Activated T-helper 1 cell treated with anti-CD3 and anti-CD28 coated beads, Interleukin-12 subunit alpha, Interleukin-12 subunit beta, Interleukin-2, Interleukin-4 antibody, amounts not matched to agents 30 ng/mL and 10 ng/mL and 1 ng/mL, durations not matched to agents 14 hours and 24 hours and 36 hours (primary cell): ENCODE data around the gene LASP1. TPM values are rescaled to one million over a fixed set of nuclear protein-coding genes. Genes with fewer than 3 reads are reported as not detected.

ENCODE experiments used
- DNase-seq: peaks from one replicate; pipeline ENCODE4 v3.0.0; 2021; ENCODE audit warnings: low spot score
- H3K27ac Mint-ChIP-seq: one replicate; pipeline ENCODE4 v1.8.0; 2021; ENCODE audit warnings: mild to moderate bottlenecking, mixed read lengths
- H3K27me3 Mint-ChIP-seq: one replicate; pipeline ENCODE4 v1.8.0; 2022; ENCODE audit warnings: mild to moderate bottlenecking, moderate library complexity, mixed read lengths; ENCODE audit not compliant: insufficient read depth
- H3K36me3 Mint-ChIP-seq: one replicate; pipeline ENCODE4 v1.8.0; 2021; ENCODE audit warnings: low read depth, mixed read lengths
- H3K4me1 Mint-ChIP-seq: one replicate; pipeline ENCODE4 v1.8.0; 2021; ENCODE audit warnings: low read depth, mixed read lengths
- H3K4me3 Mint-ChIP-seq: one replicate; pipeline ENCODE4 v1.8.0; 2021; ENCODE audit warnings: mild to moderate bottlenecking, moderate library complexity, mixed read lengths
- H3K9me3 Mint-ChIP-seq: one replicate; pipeline ENCODE4 v1.8.0; 2021; ENCODE audit warnings: mixed read lengths
- intact Hi-C: fragments of 100-400 bp; cut with micrococcal nuclease; formaldehyde crosslinking; loops from one replicate; pipeline ENCODE4 v1.15.1; 2024
- total RNA-seq: library from RNA; stranded (reverse); gene quantifications from 2 replicates; pipeline ENCODE4 v1.2.3, GENCODE V29; 2022

The LASP1 gene, protein sequence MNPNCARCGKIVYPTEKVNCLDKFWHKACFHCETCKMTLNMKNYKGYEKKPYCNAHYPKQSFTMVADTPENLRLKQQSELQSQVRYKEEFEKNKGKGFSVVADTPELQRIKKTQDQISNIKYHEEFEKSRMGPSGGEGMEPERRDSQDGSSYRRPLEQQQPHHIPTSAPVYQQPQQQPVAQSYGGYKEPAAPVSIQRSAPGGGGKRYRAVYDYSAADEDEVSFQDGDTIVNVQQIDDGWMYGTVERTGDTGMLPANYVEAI
- total RNA-seq, result 133 and 135 TPM in 2 replicates

DNA sequence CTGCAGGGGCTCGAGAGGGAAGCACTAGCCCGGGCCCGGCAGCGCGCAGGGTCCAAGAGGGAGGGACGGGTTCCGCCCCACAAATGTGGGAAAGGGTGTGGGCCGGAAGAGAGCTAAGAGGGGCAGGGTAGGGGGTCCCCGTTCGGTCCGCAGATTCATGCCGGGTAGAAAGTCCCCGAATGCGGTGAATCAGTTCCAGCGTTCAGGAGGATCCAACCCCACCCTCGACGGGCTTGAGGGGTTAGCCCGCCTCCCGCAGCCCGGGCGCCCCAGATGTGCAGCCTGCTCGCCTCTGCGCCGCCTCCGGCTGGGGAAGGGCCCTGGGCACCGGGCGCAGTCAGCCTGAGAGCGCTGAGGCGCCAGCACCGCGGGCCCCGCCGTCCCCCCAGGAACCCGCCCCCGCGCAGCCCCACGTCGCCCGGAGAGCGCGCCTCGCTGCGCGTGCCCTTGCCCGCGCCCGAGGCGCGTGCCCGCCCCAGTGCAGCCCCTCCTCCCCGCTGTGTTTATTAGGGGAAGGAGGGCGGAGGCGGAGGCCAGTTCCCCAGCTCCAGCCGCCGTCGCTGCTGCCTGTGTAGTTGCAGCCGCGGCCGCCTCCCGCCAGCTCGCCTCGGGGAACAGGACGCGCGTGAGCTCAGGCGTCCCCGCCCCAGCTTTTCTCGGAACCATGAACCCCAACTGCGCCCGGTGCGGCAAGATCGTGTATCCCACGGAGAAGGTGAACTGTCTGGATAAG lies at the start of gene LASP1:
LASP1 (plus strand) TSS at position 533 of the 733 bp plus-strand sequence; CDS start at position 665, 132 bp downstream.
- peak; percentile 82 for DNase-seq
- peaks cover 6% of the 10 kb centered on the region for H3K36me3 Mint-ChIP-seq
- peaks cover 53% of the 10 kb centered on the region for H3K4me1 Mint-ChIP-seq
- H3K27ac Mint-ChIP-seq, result peak within 1 kb of the TSS; percentile 96
- intact Hi-C loops, result loop anchor here (1.0 to 10.0 kb wide), 9 partner anchors 16 to 535 kb away; partner anchors contain the start of genes FBXL20, FBXO47, PIP4K2B and RPL23
- H3K27me3 Mint-ChIP-seq, result no peaks in the 10 kb centered on the region
- no peaks in the 10 kb centered on the region for H3K9me3 Mint-ChIP-seq
- peak within 1 kb of the TSS; percentile 95 for H3K4me3 Mint-ChIP-seq

DNA sequence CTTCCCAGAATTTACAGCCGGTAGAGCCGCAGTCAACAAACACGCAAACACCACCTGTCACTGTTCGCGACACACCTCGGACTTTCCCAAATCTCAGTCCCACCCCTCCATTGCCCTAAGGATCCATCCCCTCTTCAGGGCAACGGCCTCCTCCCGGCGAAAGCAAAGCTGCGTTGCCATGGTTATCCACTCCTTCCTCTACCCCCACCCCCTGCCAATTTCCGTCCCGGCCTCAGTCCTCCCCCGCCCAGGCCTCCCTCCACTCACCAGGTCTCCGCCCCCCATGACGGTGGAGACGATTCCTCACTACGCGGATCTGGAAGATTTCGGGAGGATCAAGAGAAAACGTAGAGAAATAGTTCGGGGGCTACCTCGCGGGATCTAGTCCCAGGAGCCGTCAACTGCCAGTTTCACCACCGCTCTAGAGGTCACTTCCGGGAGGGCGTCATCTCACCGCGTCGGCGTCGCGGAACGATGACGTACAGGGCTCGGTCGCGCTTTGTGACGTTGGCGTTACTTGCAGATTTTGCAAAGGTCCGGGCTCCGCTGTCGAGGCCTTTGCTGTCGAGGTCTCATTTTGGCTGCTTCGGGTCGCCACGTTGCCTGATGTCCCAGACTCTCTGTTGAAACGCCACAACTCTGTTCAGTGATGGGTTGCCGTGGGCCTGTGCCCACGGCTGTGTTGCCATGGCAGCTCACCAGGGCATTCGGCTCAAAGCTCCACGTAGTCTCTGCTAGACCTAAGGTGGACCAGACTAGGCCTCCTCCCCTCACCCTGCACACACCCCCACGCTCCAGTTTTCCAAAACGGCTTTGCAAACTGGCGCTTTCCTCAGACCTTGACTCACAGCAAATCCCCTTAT lies 44.7 kb upstream of the LASP1 start, which contains the start of gene CWC25:
CWC25 (minus strand) TSS at position 423 of the 863 bp plus-strand sequence; CDS start at position 285, 138 bp downstream.
- no peaks in the 10 kb centered on the region for H3K9me3 Mint-ChIP-seq
- peak; percentile 97 for DNase-seq
- intact Hi-C loops, result loop anchor here (1.0 kb wide), 2 partner anchors 25 to 28 kb away; partner anchors contain the start of gene RPL23

DNA sequence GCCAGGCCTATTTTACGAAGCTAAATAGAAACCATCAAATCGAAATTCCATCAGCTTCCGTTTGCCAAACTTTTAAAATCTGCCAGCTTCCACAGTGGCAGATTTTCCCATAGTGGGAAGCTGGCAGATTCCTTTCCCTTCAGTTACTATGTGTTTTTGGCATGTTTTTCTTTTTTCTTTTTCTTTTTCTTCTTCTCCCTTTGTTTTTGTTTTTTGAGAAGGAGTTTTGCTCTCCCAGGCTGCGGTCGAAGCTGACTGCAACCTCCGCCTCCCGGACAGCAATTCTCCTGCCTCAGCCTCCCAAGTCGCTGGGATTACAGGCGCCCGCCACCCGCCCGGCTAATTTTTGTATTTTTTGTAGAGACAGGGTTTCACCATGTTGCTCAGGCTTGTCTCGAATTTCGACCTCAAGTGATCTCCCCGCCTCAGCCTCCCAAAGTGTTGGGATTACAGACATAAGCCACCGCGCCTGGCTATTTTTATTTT lies 44.1 kb upstream of the LASP1 start:
- Mint-ChIP-seq H3K27ac (peak overlapping the region; percentile 99), H3K27me3 (peaks cover 2% of the 10 kb centered on the region), H3K4me3 (peak overlapping the region; percentile 99), H3K4me1 (peaks cover 33% of the 10 kb centered on the region), H3K36me3 (peaks cover 8% of the 10 kb centered on the region), H3K9me3 (no peaks in the 10 kb centered on the region)
- intact Hi-C loops, result no loop called here
- DNase-seq, result no peak

More for the DNA sequence above, 44.7 kb upstream of the LASP1 start, which contains the start of gene CWC25:
- Mint-ChIP-seq H3K36me3 (peaks cover 15% of the 10 kb centered on the region), H3K4me1 (peaks cover 33% of the 10 kb centered on the region), H3K27ac (peak within 1 kb of the TSS; percentile 99), H3K4me3 (peak within 1 kb of the TSS; percentile 99), H3K27me3 (peaks cover 2% of the 10 kb centered on the region)

DNA sequence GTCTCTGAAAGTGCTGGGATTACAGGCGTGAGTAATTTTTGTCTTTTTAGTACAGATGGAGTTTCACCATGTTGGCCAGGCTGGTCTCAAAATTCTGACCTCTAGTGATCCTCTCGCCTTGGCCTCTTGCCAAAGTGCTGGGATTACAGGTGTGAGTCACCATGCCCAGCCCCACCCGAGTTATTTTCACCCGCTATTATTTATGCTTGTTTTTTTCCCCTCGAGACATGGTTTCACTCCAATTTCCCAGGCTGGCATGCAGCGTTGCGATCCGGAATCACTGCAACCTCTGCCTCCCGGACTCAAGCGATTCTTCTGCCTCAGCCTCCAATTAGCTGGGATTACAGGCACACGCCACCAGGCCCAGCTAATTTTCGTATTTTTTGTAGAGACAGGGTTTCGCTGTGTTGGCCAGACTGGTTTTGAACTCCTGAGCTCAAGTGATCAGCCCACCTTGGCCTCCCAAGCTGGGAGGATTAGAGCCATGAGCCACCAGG lies 25.5 kb upstream of the LASP1 start:
- H3K36me3 Mint-ChIP-seq, result peaks cover 21% of the 10 kb centered on the region
- DNase-seq, result no peak
- H3K27me3 Mint-ChIP-seq, result no peaks in the 10 kb centered on the region
- H3K9me3 Mint-ChIP-seq, result no peaks in the 10 kb centered on the region
- no peak overlapping the region for H3K4me3 Mint-ChIP-seq
- H3K27ac Mint-ChIP-seq, result no peak overlapping the region
- peaks cover 6% of the 10 kb centered on the region for H3K4me1 Mint-ChIP-seq
- intact Hi-C loops, result no loop called here

DNA sequence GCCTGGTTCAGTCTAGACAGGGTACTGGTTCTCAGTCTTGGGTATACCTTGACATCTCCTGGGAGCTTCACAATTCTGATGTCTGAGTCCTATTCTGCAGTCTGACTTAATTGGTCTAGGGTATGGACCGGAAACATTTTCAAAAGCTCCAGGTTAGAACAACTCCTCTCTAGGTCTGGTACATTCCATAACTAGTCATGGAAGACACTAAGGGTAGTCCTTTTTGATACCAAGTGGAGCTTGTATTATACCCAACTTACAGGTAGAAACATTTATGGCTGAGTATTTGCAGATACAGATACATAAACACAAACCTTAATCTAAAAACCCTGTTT lies 21.3 kb upstream of the LASP1 start:
- no peak for DNase-seq
- H3K9me3 Mint-ChIP-seq, result no peaks in the 10 kb centered on the region
- H3K27ac Mint-ChIP-seq, result peak overlapping the region; percentile 29
- H3K27me3 Mint-ChIP-seq, result no peaks in the 10 kb centered on the region
- H3K36me3 Mint-ChIP-seq, result peaks cover 61% of the 10 kb centered on the region
- peaks cover 33% of the 10 kb centered on the region for H3K4me1 Mint-ChIP-seq
- intact Hi-C loops, result no loop called here
- no peak overlapping the region for H3K4me3 Mint-ChIP-seq

DNA sequence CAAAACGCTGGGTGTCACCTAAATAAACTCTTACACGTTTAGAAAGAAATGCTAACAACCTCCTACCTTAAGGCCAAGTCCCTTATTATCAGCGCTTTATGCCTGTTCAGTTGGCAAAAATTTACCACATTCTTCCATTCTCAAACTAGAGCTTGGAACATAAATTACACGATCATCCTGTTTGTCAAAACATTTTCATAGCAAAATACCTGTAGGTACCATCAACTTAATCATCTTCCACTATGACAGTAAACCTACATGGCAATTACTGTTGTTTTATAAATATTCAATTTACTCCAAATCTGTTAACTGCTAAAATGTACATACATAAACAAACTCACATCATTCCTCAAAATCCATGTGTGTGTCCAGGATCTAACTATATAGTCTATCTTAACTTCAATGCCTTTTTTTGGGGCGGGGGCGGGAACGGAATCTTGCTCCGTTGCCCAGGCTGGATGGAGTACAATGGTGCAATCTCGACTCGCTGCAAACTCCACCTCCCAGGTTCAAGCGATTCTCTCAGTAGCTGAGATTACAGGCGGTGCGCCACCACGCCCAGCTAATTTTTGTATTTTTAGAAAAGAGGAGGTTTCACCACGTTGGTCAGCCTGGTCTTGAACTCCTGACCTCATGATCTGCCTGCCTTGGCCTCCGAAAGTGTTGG lies 20.8 kb upstream of the LASP1 start:
- peaks cover 38% of the 10 kb centered on the region for H3K4me1 Mint-ChIP-seq
- intact Hi-C loops, result no loop called here
- peak overlapping the region; percentile 51 for H3K4me3 Mint-ChIP-seq
- peak overlapping the region; percentile 40 for H3K27ac Mint-ChIP-seq
- H3K27me3 Mint-ChIP-seq, result no peaks in the 10 kb centered on the region
- no peaks in the 10 kb centered on the region for H3K9me3 Mint-ChIP-seq
- peaks cover 65% of the 10 kb centered on the region for H3K36me3 Mint-ChIP-seq
- DNase-seq, result no peak

DNA sequence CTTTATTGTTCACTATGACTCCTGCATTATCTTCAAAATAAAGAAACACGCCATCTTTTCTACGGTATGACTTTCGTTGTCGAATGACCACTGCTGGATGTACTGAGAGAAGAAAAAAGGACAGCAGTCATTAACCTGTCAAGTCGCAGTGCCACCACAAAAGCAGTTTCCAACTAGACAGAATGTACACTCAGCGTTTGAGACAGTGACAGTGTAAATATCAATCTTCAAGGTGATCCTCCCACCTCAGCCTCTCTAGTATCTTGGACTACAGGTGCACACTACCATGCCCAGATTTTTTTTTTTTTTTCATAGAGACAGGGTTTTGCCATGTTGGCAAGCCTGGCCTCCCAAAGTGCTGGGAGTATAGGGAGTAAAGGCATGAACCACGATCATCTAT lies 19.5 kb upstream of the LASP1 start:
- no peaks in the 10 kb centered on the region for H3K9me3 Mint-ChIP-seq
- H3K4me1 Mint-ChIP-seq, result peaks cover 44% of the 10 kb centered on the region
- no peaks in the 10 kb centered on the region for H3K27me3 Mint-ChIP-seq
- intact Hi-C loops, result loop anchor here (5.0 kb wide), 3 partner anchors 117 to 347 kb away; partner anchors contain the start of genes CACNB1 and FBXO47
- H3K27ac Mint-ChIP-seq, result peak overlapping the region; percentile 52
- no peak for DNase-seq
- peaks cover 65% of the 10 kb centered on the region for H3K36me3 Mint-ChIP-seq
- peak overlapping the region; percentile 99 for H3K4me3 Mint-ChIP-seq

DNA sequence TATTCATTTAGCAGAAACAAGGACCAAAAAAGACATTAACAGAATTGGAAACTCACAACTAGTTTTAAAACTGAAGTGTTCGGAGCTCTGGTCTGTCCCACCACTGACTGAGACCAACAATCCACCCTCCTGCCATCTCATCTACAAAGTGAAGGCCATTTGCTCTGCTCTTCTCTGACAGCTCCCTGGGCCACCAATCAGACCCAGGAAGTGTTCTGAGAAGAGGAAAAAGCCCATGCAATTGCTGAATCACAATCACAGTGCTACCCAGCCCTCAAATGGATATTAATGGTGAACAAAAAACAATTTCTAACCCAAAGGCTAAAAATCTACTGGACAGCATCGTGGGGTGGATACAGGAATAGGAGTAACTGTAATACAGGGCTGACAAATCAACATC lies 18.4 kb upstream of the LASP1 start:
- H3K4me1 Mint-ChIP-seq, result peaks cover 44% of the 10 kb centered on the region
- DNase-seq, result no peak
- H3K27ac Mint-ChIP-seq, result peak overlapping the region; percentile 70
- intact Hi-C loops, result loop anchor here (5.0 kb wide), 3 partner anchors 116 to 346 kb away; partner anchors contain the start of genes CACNB1 and FBXO47
- no peaks in the 10 kb centered on the region for H3K27me3 Mint-ChIP-seq
- peaks cover 64% of the 10 kb centered on the region for H3K36me3 Mint-ChIP-seq
- H3K4me3 Mint-ChIP-seq, result peak overlapping the region; percentile 99
- H3K9me3 Mint-ChIP-seq, result no peaks in the 10 kb centered on the region

DNA sequence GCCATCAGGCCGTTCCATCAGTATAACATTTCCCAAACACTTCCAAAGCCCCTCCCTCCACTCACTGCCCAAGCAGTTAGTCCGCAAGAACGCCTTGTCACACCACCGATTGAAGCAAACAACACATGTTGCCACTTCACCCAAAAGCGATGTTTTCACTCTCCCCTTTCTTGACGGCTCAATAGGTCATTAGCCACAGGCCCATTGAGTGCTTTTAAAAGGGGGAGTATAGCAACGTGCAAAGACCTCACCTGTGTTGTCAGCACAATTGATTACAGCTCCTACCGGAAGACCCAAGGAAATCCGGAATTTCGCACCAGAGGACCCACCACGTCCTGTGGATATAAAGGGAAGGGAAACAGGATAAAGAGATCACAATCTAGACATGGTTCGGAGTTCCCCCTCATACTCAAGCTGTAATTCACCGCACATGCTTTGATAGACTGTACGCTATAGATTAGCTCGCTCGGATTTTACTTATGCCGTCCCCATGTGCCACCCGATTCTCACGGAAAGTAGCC lies 17.0 kb upstream of the LASP1 start:
- H3K27ac Mint-ChIP-seq, result peak overlapping the region; percentile 97
- H3K27me3 Mint-ChIP-seq, result no peaks in the 10 kb centered on the region
- no peak for DNase-seq
- intact Hi-C loops, result loop anchor here (1.0 to 5.0 kb wide), 10 partner anchors 16 to 344 kb away; partner anchors contain the start of genes CACNB1, FBXO47 and PSMB3
- H3K4me3 Mint-ChIP-seq, result peak overlapping the region; percentile 99
- peaks cover 57% of the 10 kb centered on the region for H3K36me3 Mint-ChIP-seq
- no peaks in the 10 kb centered on the region for H3K9me3 Mint-ChIP-seq
- H3K4me1 Mint-ChIP-seq, result peaks cover 44% of the 10 kb centered on the region

DNA sequence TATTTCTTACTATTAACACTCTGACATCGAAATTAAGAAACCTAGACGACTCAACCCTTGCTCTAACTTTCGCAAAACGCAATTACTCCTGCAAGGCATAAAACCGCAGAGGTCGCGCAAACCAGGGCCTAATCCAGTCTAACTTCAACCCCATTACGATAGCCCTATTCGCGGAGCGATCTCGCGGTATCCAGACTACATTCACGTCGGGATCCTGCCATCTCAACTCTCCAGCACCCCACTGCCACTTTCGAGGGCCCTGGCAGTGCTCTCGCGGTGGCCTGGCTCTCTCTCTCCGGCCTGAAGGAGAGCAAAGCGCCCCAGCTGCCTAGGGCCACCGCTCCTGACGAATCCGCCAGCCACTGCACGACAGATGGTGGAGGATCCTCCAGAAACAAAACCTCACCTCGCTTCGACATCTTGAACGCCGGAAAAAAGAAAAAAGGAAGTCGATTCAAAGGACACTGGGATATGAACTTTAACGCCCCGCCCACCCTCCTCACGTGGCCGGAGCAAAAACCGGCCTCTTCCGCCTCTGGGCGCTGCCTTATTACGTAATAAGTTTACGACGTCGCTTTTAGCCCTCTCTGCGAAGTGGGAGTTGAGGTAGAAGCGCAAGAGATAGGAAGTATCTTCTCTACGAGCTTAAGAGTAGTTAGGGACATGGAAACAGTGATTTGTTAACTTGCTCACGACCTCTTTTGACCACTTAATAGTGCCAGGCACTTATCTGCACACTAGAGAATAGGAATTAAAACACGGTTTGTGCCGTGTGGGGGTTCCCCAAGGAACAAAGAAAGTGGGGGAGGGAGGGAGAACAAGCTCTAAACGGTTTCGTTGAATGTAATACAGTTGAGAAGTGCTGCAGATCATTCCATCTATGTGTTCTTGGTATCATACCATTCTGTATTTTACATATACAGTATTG lies 16.3 kb upstream of the LASP1 start, which contains the start of gene RPL23:
RPL23 (minus strand) TSS at position 430 of the 928 bp plus-strand sequence; CDS start at position 419, 11 bp downstream.
- peak; percentile 90 for DNase-seq
- intact Hi-C loops, result loop anchor here (1.0 to 5.0 kb wide), 10 partner anchors 16 to 344 kb away; partner anchors contain the start of genes CACNB1, FBXO47 and PSMB3
- Mint-ChIP-seq H3K4me3 (peak within 1 kb of the TSS; percentile 99), H3K9me3 (no peaks in the 10 kb centered on the region), H3K27ac (peak within 1 kb of the TSS; percentile 97), H3K36me3 (peaks cover 51% of the 10 kb centered on the region), H3K27me3 (no peaks in the 10 kb centered on the region), H3K4me1 (peaks cover 44% of the 10 kb centered on the region)
